Mesothelial cell of epicardium (in vitro differentiated cells): ENCODE measurements around the gene KIF20B. TPM values are rescaled to one million over a fixed set of nuclear protein-coding genes. Genes with fewer than 3 reads are reported as not detected.

Experiments
- DNase-seq, 2 experiments: peaks; one replicate each; pipeline ENCODE4 v3.0.0; 2021; ENCODE audit warnings: low spot score in 2 of 2; ENCODE audit not compliant: unreplicated experiment in 2 of 2
- H3K27ac Mint-ChIP-seq: 2 replicates; pipeline ENCODE4 v1.8.0; 2021; ENCODE audit warnings: mixed read lengths
- H3K27me3 Mint-ChIP-seq: 2 replicates; pipeline ENCODE4 v1.8.0; 2021; ENCODE audit warnings: low read depth, mixed read lengths
- H3K36me3 Mint-ChIP-seq: 2 replicates; pipeline ENCODE4 v1.8.0; 2021; ENCODE audit warnings: mixed read lengths
- H3K4me1 Mint-ChIP-seq: 2 replicates; pipeline ENCODE4 v1.8.0; 2021; ENCODE audit warnings: mixed read lengths
- H3K4me3 Mint-ChIP-seq: 2 replicates; pipeline ENCODE4 v1.8.0; 2021; ENCODE audit warnings: mild to moderate bottlenecking, moderate library complexity, mixed read lengths
- H3K9me3 Mint-ChIP-seq: 2 replicates; pipeline ENCODE4 v1.8.0; 2021; ENCODE audit warnings: mixed read lengths
- total RNA-seq: library from RNA; stranded (reverse); gene quantifications from 3 replicates; pipeline ENCODE4 v1.2.1, GENCODE V29; 2021
- TF ChIP-seq, protein P1 (sequence below): fragments of 200-600 bp; sonication (generic); IDR thresholded peaks from one replicate; pipeline ENCODE4 v1.5.0; 2021; ENCODE audit warnings: antibody characterized with exemption; ENCODE audit not compliant: unreplicated experiment

KIF20B gene
- total RNA-seq, 1 donor from 2014 or later: 20.4 TPM

- TF ChIP-seq, protein P1, sequence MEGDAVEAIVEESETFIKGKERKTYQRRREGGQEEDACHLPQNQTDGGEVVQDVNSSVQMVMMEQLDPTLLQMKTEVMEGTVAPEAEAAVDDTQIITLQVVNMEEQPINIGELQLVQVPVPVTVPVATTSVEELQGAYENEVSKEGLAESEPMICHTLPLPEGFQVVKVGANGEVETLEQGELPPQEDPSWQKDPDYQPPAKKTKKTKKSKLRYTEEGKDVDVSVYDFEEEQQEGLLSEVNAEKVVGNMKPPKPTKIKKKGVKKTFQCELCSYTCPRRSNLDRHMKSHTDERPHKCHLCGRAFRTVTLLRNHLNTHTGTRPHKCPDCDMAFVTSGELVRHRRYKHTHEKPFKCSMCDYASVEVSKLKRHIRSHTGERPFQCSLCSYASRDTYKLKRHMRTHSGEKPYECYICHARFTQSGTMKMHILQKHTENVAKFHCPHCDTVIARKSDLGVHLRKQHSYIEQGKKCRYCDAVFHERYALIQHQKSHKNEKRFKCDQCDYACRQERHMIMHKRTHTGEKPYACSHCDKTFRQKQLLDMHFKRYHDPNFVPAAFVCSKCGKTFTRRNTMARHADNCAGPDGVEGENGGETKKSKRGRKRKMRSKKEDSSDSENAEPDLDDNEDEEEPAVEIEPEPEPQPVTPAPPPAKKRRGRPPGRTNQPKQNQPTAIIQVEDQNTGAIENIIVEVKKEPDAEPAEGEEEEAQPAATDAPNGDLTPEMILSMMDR: no peak
- Mint-ChIP-seq H3K27ac (no peak overlapping the region), H3K27me3 (no peaks in the 10 kb centered on the region), H3K4me3 (no peak overlapping the region), H3K36me3 (no peaks in the 10 kb centered on the region), H3K9me3 (peaks cover 11% of the 10 kb centered on the region), H3K4me1 (peaks cover 17% of the 10 kb centered on the region)
- DNase-seq: no peak
These were observed 107.5 kb downstream of the KIF20B start for GRCh38 chr10:89808842-89809241.

DNA sequence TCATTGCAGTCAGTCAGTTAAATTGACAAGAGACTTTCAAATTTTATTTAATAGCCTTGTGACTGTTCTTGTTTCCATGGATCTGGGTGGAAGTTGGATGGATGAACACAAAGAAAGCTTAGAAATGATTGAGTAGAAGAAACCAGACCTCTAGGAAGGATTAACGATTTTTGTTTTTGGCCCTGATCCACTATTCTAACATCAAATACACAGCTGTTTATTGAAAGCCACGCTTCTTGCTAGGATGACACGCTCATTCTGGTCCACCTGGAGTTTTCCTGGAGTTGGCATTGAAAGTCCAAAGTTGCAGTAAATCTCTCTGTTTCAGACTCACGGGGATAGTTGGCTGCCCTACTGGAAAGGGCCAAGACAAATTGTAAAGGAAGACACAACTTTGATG lies 108.4 kb downstream of the KIF20B start:
- peaks cover 11% of the 10 kb centered on the region for H3K9me3 Mint-ChIP-seq
- TF ChIP-seq, protein P1: no peak
- no peaks in the 10 kb centered on the region for H3K27me3 Mint-ChIP-seq
- no peak overlapping the region for H3K4me3 Mint-ChIP-seq
- no peaks in the 10 kb centered on the region for H3K36me3 Mint-ChIP-seq
- no peak for DNase-seq
- no peak overlapping the region for H3K27ac Mint-ChIP-seq
- H3K4me1 Mint-ChIP-seq: peaks cover 26% of the 10 kb centered on the region

- Mint-ChIP-seq H3K9me3 (peaks cover 11% of the 10 kb centered on the region), H3K27me3 (no peaks in the 10 kb centered on the region), H3K4me3 (no peak overlapping the region), H3K27ac (no peak overlapping the region), H3K4me1 (peaks cover 32% of the 10 kb centered on the region), H3K36me3 (no peaks in the 10 kb centered on the region)
- TF ChIP-seq, protein P1: no peak
- DNase-seq: no peak
These were observed 109.6 kb downstream of the KIF20B start for GRCh38 chr10:89810908-89811525.

- H3K9me3 Mint-ChIP-seq: peaks cover 25% of the 10 kb centered on the region
- H3K4me1 Mint-ChIP-seq: peaks cover 24% of the 10 kb centered on the region
- H3K27me3 Mint-ChIP-seq: no peaks in the 10 kb centered on the region
- TF ChIP-seq, protein P1: no peak
- H3K4me3 Mint-ChIP-seq: no peak overlapping the region
- H3K27ac Mint-ChIP-seq: peak overlapping the region; percentile 60
- no peak for DNase-seq
- peaks cover 1% of the 10 kb centered on the region for H3K36me3 Mint-ChIP-seq
These were observed 112.2 kb downstream of the KIF20B start for GRCh38 chr10:89813546-89813945.

DNA sequence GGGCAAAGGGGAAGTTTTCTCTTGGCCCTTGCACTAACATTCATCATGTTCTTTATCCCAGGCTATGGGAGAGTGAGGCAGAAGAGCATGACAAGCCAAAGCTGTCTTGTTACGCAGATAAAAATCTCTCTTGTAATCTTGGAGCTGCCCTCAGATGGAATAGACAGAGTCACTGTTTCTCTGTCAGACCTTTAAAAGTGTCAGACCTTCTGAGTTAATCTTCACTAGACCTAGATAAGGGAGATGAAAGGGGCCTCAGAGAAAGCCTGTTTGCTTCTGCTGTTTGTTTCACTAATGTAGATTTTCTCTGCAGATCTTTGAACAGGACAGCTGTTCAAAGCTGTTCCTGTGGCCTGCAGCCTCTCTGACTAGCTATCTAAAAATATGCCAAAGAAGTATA lies 112.9 kb downstream of the KIF20B start:
- peaks cover 28% of the 10 kb centered on the region for H3K9me3 Mint-ChIP-seq
- H3K4me3 Mint-ChIP-seq: no peak overlapping the region
- peaks cover 20% of the 10 kb centered on the region for H3K4me1 Mint-ChIP-seq
- DNase-seq: no peak
- H3K27me3 Mint-ChIP-seq: no peaks in the 10 kb centered on the region
- TF ChIP-seq, protein P1: no peak
- H3K27ac Mint-ChIP-seq: peak overlapping the region; percentile 60
- peaks cover 4% of the 10 kb centered on the region for H3K36me3 Mint-ChIP-seq
